ENCODE measurements around the gene ANKS3. TPM values are rescaled to one million over a fixed set of nuclear protein-coding genes. Genes with fewer than 3 reads are reported as not detected.

The ANKS3 gene
- total and polyA plus RNA-seq, 10 of the 15 experiments (the other 5 are each of a cell fraction or from before 2014, with no cell fraction given): 0.29 to 14.2 (median 8.5) TPM

DNA sequence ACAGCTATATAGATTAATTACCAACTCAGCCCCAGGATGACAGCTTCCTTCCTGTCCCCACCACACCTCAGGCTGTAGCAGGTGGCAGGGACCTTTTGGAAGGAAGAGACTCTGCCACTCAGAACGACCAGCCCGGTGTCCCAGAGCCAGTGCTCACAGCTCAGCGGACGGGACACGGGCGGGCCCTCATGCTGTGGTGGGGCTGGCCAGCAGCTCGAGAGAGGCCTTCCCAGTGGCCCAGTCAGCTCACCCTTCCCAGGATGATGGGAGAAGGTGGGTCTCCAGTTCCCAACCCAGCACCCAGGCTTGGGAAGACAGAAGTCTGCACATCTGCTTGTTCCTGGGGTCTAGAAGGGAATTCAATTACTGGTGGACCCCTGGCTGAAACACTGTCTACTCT lies 30.2 kb downstream of the ANKS3 start:
- ChIA-PET CTCF (no interaction called here), POLR2A (interaction anchor here (1.0 kb wide), 1 partner anchor 10 kb away, joined by 4 read pairs; the partner anchor contains the start of gene NUDT16L1)
- no peak for FAIRE-seq

More for the DNA sequence above, 30.2 kb downstream of the ANKS3 start:
- Histone ChIP-seq H3K4me1 (ENCODE audit: control insufficient read depth, insufficient read depth, low read length) (no peaks in the 10 kb centered on the region), H3K4me2 (ENCODE audit: control insufficient read depth, insufficient read depth) (no peak overlapping the region), H3K36me3 (ENCODE audit: control insufficient read depth in 2 of 2, insufficient read depth in 2 of 2, low read length in 1 of 2) (peaks cover 8 to 23% of the 10 kb centered on the region in 2 experiments; a peak in 3 of 4 replicates), H3K9ac (ENCODE audit: control insufficient read depth, insufficient read depth, low read length) (no peak overlapping the region), H4K20me1 (ENCODE audit: control insufficient read depth, insufficient read depth) (no peaks in the 10 kb centered on the region), H3K9me3 (replicated peaks; ENCODE audit: control insufficient read depth, insufficient read depth, low read length) (no peaks in the 10 kb centered on the region), H3K4me3 (no peak overlapping the region), H3K27ac (ENCODE audit: control insufficient read depth, insufficient read depth) (no peak overlapping the region), H2AFZ (ENCODE audit: control insufficient read depth, low read depth, low read length) (no peak overlapping the region), H3K27me3 (replicated peaks in 1 of 2; ENCODE audit: control insufficient read depth in 2 of 2, insufficient read depth in 2 of 2, low read length in 1 of 2) (no peaks in the 10 kb centered on the region), H3K79me2 (ENCODE audit: control insufficient read depth, insufficient read depth, low read length) (no peaks in the 10 kb centered on the region)
- no peak for DNase-seq (ENCODE audit: low read depth, low spot score)
- intact Hi-C loops (cut with micrococcal nuclease; ENCODE audit: unreplicated experiment) (no loop called here), in situ Hi-C loops (cut with MboI) (no loop called here)
- TF ChIP-seq TCF7 (IDR thresholded peaks at IDR 0.05; ENCODE audit: borderline replicate concordance): no peak
- TF ChIP-seq CBX5 (IDR thresholded peaks at IDR 0.05; ENCODE audit: low read depth): no peak
- TF ChIP-seq SREBF1 (IDR thresholded peaks at IDR 0.05; ENCODE audit: low read length): no peak
- no peak for TF ChIP-seq CHD1 (IDR thresholded peaks at IDR 0.05; ENCODE audit: low read depth, low read length)
- TF ChIP-seq, protein P1, sequence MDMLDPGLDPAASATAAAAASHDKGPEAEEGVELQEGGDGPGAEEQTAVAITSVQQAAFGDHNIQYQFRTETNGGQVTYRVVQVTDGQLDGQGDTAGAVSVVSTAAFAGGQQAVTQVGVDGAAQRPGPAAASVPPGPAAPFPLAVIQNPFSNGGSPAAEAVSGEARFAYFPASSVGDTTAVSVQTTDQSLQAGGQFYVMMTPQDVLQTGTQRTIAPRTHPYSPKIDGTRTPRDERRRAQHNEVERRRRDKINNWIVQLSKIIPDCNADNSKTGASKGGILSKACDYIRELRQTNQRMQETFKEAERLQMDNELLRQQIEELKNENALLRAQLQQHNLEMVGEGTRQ (IDR thresholded peaks at IDR 0.05; ENCODE audit: borderline replicate concordance, low read depth, low read length): no peak
- TF ChIP-seq NFYB (IDR thresholded peaks at IDR 0.05; ENCODE audit: insufficient read depth, low read depth, low read length): no peak
- no peak for TF ChIP-seq PAX8 (IDR thresholded peaks at IDR 0.05)
- TF ChIP-seq, protein P2, sequence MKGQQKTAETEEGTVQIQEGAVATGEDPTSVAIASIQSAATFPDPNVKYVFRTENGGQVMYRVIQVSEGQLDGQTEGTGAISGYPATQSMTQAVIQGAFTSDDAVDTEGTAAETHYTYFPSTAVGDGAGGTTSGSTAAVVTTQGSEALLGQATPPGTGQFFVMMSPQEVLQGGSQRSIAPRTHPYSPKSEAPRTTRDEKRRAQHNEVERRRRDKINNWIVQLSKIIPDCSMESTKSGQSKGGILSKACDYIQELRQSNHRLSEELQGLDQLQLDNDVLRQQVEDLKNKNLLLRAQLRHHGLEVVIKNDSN (IDR thresholded peaks at IDR 0.05; ENCODE audit: borderline replicate concordance, extremely low read length, insufficient read depth, low read depth, low read length): no peak
- TF ChIP-seq, protein P3, sequence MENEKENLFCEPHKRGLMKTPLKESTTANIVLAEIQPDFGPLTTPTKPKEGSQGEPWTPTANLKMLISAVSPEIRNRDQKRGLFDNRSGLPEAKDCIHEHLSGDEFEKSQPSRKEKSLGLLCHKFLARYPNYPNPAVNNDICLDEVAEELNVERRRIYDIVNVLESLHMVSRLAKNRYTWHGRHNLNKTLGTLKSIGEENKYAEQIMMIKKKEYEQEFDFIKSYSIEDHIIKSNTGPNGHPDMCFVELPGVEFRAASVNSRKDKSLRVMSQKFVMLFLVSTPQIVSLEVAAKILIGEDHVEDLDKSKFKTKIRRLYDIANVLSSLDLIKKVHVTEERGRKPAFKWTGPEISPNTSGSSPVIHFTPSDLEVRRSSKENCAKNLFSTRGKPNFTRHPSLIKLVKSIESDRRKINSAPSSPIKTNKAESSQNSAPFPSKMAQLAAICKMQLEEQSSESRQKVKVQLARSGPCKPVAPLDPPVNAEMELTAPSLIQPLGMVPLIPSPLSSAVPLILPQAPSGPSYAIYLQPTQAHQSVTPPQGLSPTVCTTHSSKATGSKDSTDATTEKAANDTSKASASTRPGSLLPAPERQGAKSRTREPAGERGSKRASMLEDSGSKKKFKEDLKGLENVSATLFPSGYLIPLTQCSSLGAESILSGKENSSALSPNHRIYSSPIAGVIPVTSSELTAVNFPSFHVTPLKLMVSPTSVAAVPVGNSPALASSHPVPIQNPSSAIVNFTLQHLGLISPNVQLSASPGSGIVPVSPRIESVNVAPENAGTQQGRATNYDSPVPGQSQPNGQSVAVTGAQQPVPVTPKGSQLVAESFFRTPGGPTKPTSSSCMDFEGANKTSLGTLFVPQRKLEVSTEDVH (IDR thresholded peaks at IDR 0.05; ENCODE audit: low read depth, partially characterized antibody): no peak
- no peak for ATAC-seq
- 69% methylated on average over 7 of the region's 7 CpGs for WGBS (ENCODE audit: insufficient coverage, insufficient replicate concordance, low lambda C conversion rate, missing lambda C conversion rate)
- RAD21 ChIA-PET (ENCODE audit: unreplicated experiment): no interaction called here
- no TSS peak for BruUV-seq (replicated peaks)
- SMC1A ChIA-PET (ENCODE audit: uncharacterized antibody, unreplicated experiment): interaction anchor here (0.8 kb wide), 1 partner anchor 269 kb away, joined by 3 read pairs; no protein-coding TSS in a partner anchor
